SK-N-SH treated with all-trans-retinoic acid at 6 μM for 48 hours (cell line): ENCODE results near the gene ELF1.
"Not testable (repeated sequence)": the region's sequence is repeated elsewhere in the genome, so short reads cannot be mapped to it uniquely, and the experiment has no call there.

Source experiments
- ATAC-seq: fragments of 200-7000 bp; cut with Tn5 transposase; 3 replicates; pipeline ENCODE4 v1.9.1; 2020; ENCODE audit warnings: mild to moderate bottlenecking, moderate library complexity
- ARNTL ChIP-seq: fragments of 450-650 bp; formaldehyde crosslinking; IDR thresholded peaks from 2 replicates; pipeline ENCODE4 v1.5.0; 2020; ENCODE audit warnings: low read depth, mild to moderate bottlenecking, moderate library complexity, borderline replicate concordance
- BACH2 ChIP-seq: fragments of 250-450 bp; sonication (Bioruptor Pico); IDR thresholded peaks from 2 replicates; pipeline ENCODE4 v1.9.0; 2021; ENCODE audit warnings: mild to moderate bottlenecking, borderline replicate concordance
- CREB5 ChIP-seq: fragments of 250-450 bp; sonication (Bioruptor Pico); IDR thresholded peaks from 2 replicates; pipeline ENCODE4 v1.5.1; 2020; ENCODE audit warnings: low read depth, mild to moderate bottlenecking, moderate library complexity
- ESRRG ChIP-seq: fragments of 250-450 bp; sonication (Bioruptor Pico); IDR thresholded peaks from 2 replicates; pipeline ENCODE4 v1.6.1; 2021; ENCODE audit warnings: mild to moderate bottlenecking
- GLIS3 ChIP-seq: fragments of 250-450 bp; sonication (Bioruptor Pico); IDR thresholded peaks from 2 replicates; pipeline ENCODE4 v1.5.0; 2020; ENCODE audit warnings: mild to moderate bottlenecking, moderate library complexity
- ISL1 ChIP-seq: fragments of 250-450 bp; sonication (Bioruptor Pico); IDR thresholded peaks from 2 replicates; pipeline ENCODE4 v2.1.2; 2022; ENCODE audit warnings: mild to moderate bottlenecking, moderate library complexity
- OSR1 ChIP-seq: fragments of 250-450 bp; sonication (Bioruptor Pico); IDR thresholded peaks from 2 replicates; pipeline ENCODE4 v1.8.0; 2022; ENCODE audit warnings: moderate library complexity, mild to moderate bottlenecking, inconsistent platforms
- PPARA ChIP-seq: fragments of 250-450 bp; sonication (Bioruptor Pico); IDR thresholded peaks from 2 replicates; pipeline ENCODE4 v1.5.0; 2020; ENCODE audit warnings: mild to moderate bottlenecking, borderline replicate concordance
- RARB ChIP-seq: fragments of 250-450 bp; sonication (Bioruptor Pico); IDR thresholded peaks from 2 replicates; pipeline ENCODE4 v1.8.0; 2021; ENCODE audit warnings: mild to moderate bottlenecking, moderate library complexity
- SNAI2 ChIP-seq: fragments of 250-450 bp; sonication (Bioruptor Pico); IDR thresholded peaks from 2 replicates; pipeline ENCODE4 v1.5.0; 2020; ENCODE audit warnings: mild to moderate bottlenecking, moderate library complexity
- TCF4 ChIP-seq: fragments of 250-450 bp; sonication (Bioruptor Pico); IDR thresholded peaks from 2 replicates; pipeline ENCODE4 v1.8.0; 2021; ENCODE audit warnings: mild to moderate bottlenecking, moderate library complexity, borderline replicate concordance
- TOX ChIP-seq: fragments of 250-450 bp; sonication (Bioruptor Pico); IDR thresholded peaks from 2 replicates; pipeline ENCODE4 v1.8.0; 2021; ENCODE audit warnings: mild to moderate bottlenecking, moderate library complexity, borderline replicate concordance
- TSHZ2 ChIP-seq: fragments of 250-450 bp; sonication (Bioruptor Pico); IDR thresholded peaks from 2 replicates; pipeline ENCODE4 v1.5.0; 2020; ENCODE audit warnings: mild to moderate bottlenecking, moderate library complexity
- ZC3H10 ChIP-seq: fragments of 250-450 bp; sonication (Bioruptor Pico); IDR thresholded peaks from 2 replicates; pipeline ENCODE4 v1.5.1; 2021; ENCODE audit warnings: mild to moderate bottlenecking, moderate library complexity
- ZFP3 ChIP-seq: fragments of 250-450 bp; sonication (Bioruptor Pico); IDR thresholded peaks from 2 replicates; pipeline ENCODE4 v1.5.0; 2020; ENCODE audit warnings: mild to moderate bottlenecking, moderate library complexity
- ZFP30 ChIP-seq: fragments of 450-650 bp; formaldehyde crosslinking; IDR thresholded peaks from 2 replicates; pipeline ENCODE4 v1.5.0; 2022; ENCODE audit warnings: mild to moderate bottlenecking, moderate library complexity
- ZNF565 ChIP-seq: fragments of 450-650 bp; formaldehyde crosslinking; conservative IDR thresholded peaks from 2 replicates; pipeline ENCODE4 v1.5.0; 2020; ENCODE audit warnings: low read depth, mild to moderate bottlenecking, moderate library complexity
- ZNF70 ChIP-seq: fragments of 450-650 bp; formaldehyde crosslinking; IDR thresholded peaks from 2 replicates; pipeline ENCODE4 v1.5.0; 2020; ENCODE audit warnings: mild to moderate bottlenecking, moderate library complexity
- ZNF8 ChIP-seq: fragments of 450-650 bp; formaldehyde crosslinking; IDR thresholded peaks from 2 replicates; pipeline ENCODE4 v1.5.0; 2020; ENCODE audit warnings: mild to moderate bottlenecking, moderate library complexity
- TF ChIP-seq, protein P1 (sequence below): fragments of 250-450 bp; sonication (Bioruptor Pico); IDR thresholded peaks from 2 replicates; pipeline ENCODE4 v1.8.0; 2021; ENCODE audit warnings: low read depth, mild to moderate bottlenecking, moderate library complexity, borderline replicate concordance
- TF ChIP-seq, protein P2 (sequence below): fragments of 250-450 bp; sonication (Bioruptor Pico); IDR thresholded peaks from 2 replicates; pipeline ENCODE4 v1.5.1; 2021; ENCODE audit warnings: mild to moderate bottlenecking, moderate library complexity
- TF ChIP-seq, protein P3 (sequence below): fragments of 250-450 bp; sonication (Bioruptor Pico); IDR thresholded peaks from 2 replicates; pipeline ENCODE4 v1.8.0; 2020; ENCODE audit warnings: mild to moderate bottlenecking, moderate library complexity, borderline replicate concordance

The ELF1 gene

DNA sequence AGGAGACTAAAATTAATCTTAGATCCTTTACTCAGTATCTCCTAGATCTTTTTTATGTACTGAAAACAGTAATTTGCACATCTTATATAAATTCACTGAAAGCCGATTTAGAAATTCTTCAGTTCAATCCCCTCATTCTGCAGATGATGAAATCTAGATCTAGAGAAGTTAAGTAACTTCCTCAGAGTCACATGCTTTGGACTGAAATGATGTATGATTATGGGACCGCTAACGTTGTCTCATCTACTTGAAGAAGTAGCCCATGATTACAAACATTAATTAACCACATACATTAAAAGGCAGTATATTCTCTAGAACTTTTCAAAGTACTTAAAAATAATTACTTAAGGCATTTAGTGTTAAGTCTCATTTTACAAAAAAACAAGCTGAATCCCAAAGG lies 37.8 kb downstream of the ELF1 start:
- TF ChIP-seq OSR1 (CRISPR knock-in tag) (no peak), ZNF565 (CRISPR knock-in tag) (no peak), ZFP3 (CRISPR knock-in tag) (no peak), ZNF8 (no peak), RARB (CRISPR knock-in tag) (no peak), TCF4 (CRISPR knock-in tag) (no peak), SNAI2 (CRISPR knock-in tag) (no peak), ISL1 (no peak), TSHZ2 (CRISPR knock-in tag) (no peak), ZFP30 (CRISPR knock-in tag) (no peak), GLIS3 (no peak), TOX (no peak), ESRRG (CRISPR knock-in tag) (no peak), CREB5 (CRISPR knock-in tag) (no peak), BACH2 (CRISPR knock-in tag) (no peak), PPARA (CRISPR knock-in tag) (no peak)
- TF ChIP-seq, protein P1, sequence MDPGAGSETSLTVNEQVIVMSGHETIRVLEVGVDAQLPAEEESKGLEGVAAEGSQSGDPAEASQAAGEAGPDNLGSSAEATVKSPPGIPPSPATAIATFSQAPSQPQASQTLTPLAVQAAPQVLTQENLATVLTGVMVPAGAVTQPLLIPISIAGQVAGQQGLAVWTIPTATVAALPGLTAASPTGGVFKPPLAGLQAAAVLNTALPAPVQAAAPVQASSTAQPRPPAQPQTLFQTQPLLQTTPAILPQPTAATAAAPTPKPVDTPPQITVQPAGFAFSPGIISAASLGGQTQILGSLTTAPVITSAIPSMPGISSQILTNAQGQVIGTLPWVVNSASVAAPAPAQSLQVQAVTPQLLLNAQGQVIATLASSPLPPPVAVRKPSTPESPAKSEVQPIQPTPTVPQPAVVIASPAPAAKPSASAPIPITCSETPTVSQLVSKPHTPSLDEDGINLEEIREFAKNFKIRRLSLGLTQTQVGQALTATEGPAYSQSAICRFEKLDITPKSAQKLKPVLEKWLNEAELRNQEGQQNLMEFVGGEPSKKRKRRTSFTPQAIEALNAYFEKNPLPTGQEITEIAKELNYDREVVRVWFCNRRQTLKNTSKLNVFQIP (CRISPR knock-in tag): no peak
- no peak for ATAC-seq

- TF ChIP-seq ZC3H10 (CRISPR knock-in tag): no peak
- TF ChIP-seq ZNF70 (CRISPR knock-in tag): peak; percentile 74
- no peak for TF ChIP-seq PPARA (CRISPR knock-in tag)
- TF ChIP-seq, all 23 proteins: peak for 1
- no peak for ATAC-seq
Measured at GRCh38 chr13:40980461-40980860, 38.7 kb downstream of the ELF1 start.

DNA sequence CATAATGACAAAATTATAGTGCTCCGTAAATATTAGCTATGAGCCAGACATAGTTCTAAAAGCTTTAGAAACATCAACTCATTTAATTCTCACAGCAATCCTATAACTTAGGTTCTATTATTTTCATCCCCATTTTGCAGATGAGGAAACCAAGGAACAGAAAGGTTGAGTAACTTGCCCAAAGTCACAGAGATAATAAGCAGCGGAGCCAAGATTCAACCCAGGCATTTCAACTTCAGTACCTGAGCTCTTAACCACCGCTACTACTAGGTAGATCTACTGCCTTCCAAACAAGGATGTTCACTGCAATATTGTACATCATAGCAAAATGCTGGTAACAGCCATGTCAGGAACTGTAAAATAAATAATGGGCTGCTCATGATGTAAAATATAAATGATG lies 39.9 kb downstream of the ELF1 start:
- ATAC-seq: no peak
- no peak for TF ChIP-seq TOX
- TF ChIP-seq ZFP3 (CRISPR knock-in tag): no peak
- TF ChIP-seq, protein P2, sequence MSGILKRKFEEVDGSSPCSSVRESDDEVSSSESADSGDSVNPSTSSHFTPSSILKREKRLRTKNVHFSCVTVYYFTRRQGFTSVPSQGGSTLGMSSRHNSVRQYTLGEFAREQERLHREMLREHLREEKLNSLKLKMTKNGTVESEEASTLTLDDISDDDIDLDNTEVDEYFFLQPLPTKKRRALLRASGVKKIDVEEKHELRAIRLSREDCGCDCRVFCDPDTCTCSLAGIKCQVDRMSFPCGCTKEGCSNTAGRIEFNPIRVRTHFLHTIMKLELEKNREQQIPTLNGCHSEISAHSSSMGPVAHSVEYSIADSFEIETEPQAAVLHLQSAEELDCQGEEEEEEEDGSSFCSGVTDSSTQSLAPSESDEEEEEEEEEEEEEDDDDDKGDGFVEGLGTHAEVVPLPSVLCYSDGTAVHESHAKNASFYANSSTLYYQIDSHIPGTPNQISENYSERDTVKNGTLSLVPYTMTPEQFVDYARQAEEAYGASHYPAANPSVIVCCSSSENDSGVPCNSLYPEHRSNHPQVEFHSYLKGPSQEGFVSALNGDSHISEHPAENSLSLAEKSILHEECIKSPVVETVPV (CRISPR knock-in tag): no peak
- no peak for TF ChIP-seq PPARA (CRISPR knock-in tag)
- no peak for TF ChIP-seq ARNTL (CRISPR knock-in tag)
- no peak for TF ChIP-seq ZNF565 (CRISPR knock-in tag)
- TF ChIP-seq CREB5 (CRISPR knock-in tag): no peak
- no peak for TF ChIP-seq RARB (CRISPR knock-in tag)
- TF ChIP-seq, protein P1 (CRISPR knock-in tag): no peak
- TF ChIP-seq ESRRG (CRISPR knock-in tag): no peak
- no peak for TF ChIP-seq OSR1 (CRISPR knock-in tag)
- TF ChIP-seq ISL1: no peak
- TF ChIP-seq, protein P3, sequence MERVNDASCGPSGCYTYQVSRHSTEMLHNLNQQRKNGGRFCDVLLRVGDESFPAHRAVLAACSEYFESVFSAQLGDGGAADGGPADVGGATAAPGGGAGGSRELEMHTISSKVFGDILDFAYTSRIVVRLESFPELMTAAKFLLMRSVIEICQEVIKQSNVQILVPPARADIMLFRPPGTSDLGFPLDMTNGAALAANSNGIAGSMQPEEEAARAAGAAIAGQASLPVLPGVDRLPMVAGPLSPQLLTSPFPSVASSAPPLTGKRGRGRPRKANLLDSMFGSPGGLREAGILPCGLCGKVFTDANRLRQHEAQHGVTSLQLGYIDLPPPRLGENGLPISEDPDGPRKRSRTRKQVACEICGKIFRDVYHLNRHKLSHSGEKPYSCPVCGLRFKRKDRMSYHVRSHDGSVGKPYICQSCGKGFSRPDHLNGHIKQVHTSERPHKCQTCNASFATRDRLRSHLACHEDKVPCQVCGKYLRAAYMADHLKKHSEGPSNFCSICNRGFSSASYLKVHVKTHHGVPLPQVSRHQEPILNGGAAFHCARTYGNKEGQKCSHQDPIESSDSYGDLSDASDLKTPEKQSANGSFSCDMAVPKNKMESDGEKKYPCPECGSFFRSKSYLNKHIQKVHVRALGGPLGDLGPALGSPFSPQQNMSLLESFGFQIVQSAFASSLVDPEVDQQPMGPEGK (CRISPR knock-in tag): no peak
- no peak for TF ChIP-seq GLIS3
- no peak for TF ChIP-seq BACH2 (CRISPR knock-in tag)
- TF ChIP-seq, all 23 proteins: peak for 0

DNA sequence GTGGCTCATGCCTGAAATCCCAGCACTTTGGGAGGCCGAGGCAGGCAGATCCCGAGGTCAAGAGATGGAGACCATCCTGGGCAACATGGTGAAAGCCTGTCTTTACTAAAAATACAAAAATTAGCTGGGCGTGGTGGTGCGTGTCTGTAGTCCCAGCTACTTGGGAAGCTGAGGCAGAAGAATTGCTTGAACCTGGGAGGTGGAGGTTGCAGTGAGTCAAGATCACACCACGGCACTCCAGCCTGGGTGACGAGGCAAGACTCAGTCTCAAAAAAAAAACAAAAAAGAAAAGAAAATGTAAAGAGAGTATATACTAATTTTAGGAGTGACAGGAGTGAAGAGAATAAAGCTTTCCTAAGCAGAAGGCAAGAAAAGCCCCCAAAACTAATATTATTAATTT lies 41.0 kb downstream of the ELF1 start:
- ATAC-seq: not testable (repeated sequence)
